Thoracic aorta (tissue), 2 donors: Measurements from ENCODE around the gene USP6NL. TPM values are rescaled to one million over a fixed set of nuclear protein-coding genes. Genes with fewer than 3 reads are reported as not detected.

Source experiments
- ATAC-seq: fragments of 150-250 bp; one replicate; pipeline ENCODE4 v1.8.0; 2017; ENCODE audit warnings: low read depth; ENCODE audit not compliant: insufficient number of reproducible peaks, low FRiP score
- DNase-seq: peaks from one replicate; pipeline ENCODE4 v3.0.0-alpha.2; 2020; ENCODE audit warnings: low spot score
- H3K27ac ChIP-seq, 2 donors: fragments of 200-600 bp; sonication (generic); 1 replicate in 1 of 2; 2 replicates in 1 of 2; pipeline ENCODE4 v1.5.1; 2016; ENCODE audit warnings: mild to moderate bottlenecking in 2 of 2, moderate library complexity in 2 of 2
- H3K27me3 ChIP-seq: fragments of 200-600 bp; sonication (generic); replicated peaks from 2 replicates; pipeline ENCODE4 v1.6.0; 2016; ENCODE audit warnings: mild to moderate bottlenecking; ENCODE audit not compliant: insufficient read depth
- H3K36me3 ChIP-seq: fragments of 200-600 bp; sonication (generic); one replicate; pipeline ENCODE4 v1.5.1; 2016
- H3K4me1 ChIP-seq, 2 donors: fragments of 200-600 bp; sonication (generic); 1 replicate in 1 of 2; 2 replicates in 1 of 2; pipeline versions ENCODE4 v1.5.1 to v1.6.0; 2016; ENCODE audit warnings: low read depth in 2 of 2, mild to moderate bottlenecking in 1 of 2; ENCODE audit not compliant: control insufficient read depth in 1 of 2
- H3K4me3 ChIP-seq: fragments of 200-600 bp; sonication (generic); 2 replicates; pipeline ENCODE4 v1.5.1; 2016; ENCODE audit warnings: mild to moderate bottlenecking
- H3K9me3 ChIP-seq: fragments of 200-600 bp; sonication (generic); 2 replicates; pipeline ENCODE4 v1.5.1; 2016
- CTCF ChIP-seq: fragments of 200-600 bp; sonication (generic); IDR thresholded peaks from one replicate; pipeline ENCODE4 v1.5.1; 2019; ENCODE audit warnings: antibody characterized with exemption
- total RNA-seq, 2 donors: library from RNA; depleted of rRNA; stranded (reverse); fragments of >200 nt; gene quantifications; one replicate each; pipeline versions ENCODE4 v1.1.0 to v1.2.3, GENCODE V29; 2016

The USP6NL gene
- total RNA-seq, 2 donors from 2014 or later: 9.5 to 15.0 TPM

GRCh38 chr10:11602919-11603523 lies 8.4 kb downstream of the USP6NL start:
- no peaks in the 10 kb centered on the region for H3K36me3 ChIP-seq
- ATAC-seq (no peak), DNase-seq (no peak)
- H3K4me3 ChIP-seq: no peak overlapping the region
- no peak for TF ChIP-seq CTCF
- no peaks in the 10 kb centered on the region for H3K4me1 ChIP-seq
- H3K9me3 ChIP-seq: no peaks in the 10 kb centered on the region
- H3K27me3 ChIP-seq: no peaks in the 10 kb centered on the region
- H3K27ac ChIP-seq: no peak overlapping the region

GRCh38 chr10:11602358-11602757 lies 9.1 kb downstream of the USP6NL start:
- no peaks in the 10 kb centered on the region for H3K9me3 ChIP-seq
- ATAC-seq (no peak), DNase-seq (no peak)
- H3K4me3 ChIP-seq: no peak overlapping the region
- H3K36me3 ChIP-seq: no peaks in the 10 kb centered on the region
- no peak overlapping the region for H3K27ac ChIP-seq
- no peaks in the 10 kb centered on the region for H3K4me1 ChIP-seq
- H3K27me3 ChIP-seq: no peaks in the 10 kb centered on the region
- TF ChIP-seq CTCF: no peak

GRCh38 chr10:11601670-11602069 lies 9.8 kb downstream of the USP6NL start:
- TF ChIP-seq CTCF: no peak
- Histone ChIP-seq H3K27ac (no peak overlapping the region), H3K27me3 (no peaks in the 10 kb centered on the region), H3K9me3 (no peaks in the 10 kb centered on the region), H3K4me3 (no peak overlapping the region), H3K4me1 (no peaks in the 10 kb centered on the region), H3K36me3 (no peaks in the 10 kb centered on the region)
- DNase-seq: no peak
- ATAC-seq: no peak

GRCh38 chr10:11600280-11600679 lies 11.2 kb downstream of the USP6NL start:
- ATAC-seq (no peak), DNase-seq (no peak)
- Histone ChIP-seq H3K9me3 (no peaks in the 10 kb centered on the region), H3K36me3 (no peaks in the 10 kb centered on the region), H3K27me3 (no peaks in the 10 kb centered on the region), H3K4me3 (no peak overlapping the region), H3K27ac (no peak overlapping the region), H3K4me1 (no peaks in the 10 kb centered on the region)
- TF ChIP-seq CTCF: no peak

DNA sequence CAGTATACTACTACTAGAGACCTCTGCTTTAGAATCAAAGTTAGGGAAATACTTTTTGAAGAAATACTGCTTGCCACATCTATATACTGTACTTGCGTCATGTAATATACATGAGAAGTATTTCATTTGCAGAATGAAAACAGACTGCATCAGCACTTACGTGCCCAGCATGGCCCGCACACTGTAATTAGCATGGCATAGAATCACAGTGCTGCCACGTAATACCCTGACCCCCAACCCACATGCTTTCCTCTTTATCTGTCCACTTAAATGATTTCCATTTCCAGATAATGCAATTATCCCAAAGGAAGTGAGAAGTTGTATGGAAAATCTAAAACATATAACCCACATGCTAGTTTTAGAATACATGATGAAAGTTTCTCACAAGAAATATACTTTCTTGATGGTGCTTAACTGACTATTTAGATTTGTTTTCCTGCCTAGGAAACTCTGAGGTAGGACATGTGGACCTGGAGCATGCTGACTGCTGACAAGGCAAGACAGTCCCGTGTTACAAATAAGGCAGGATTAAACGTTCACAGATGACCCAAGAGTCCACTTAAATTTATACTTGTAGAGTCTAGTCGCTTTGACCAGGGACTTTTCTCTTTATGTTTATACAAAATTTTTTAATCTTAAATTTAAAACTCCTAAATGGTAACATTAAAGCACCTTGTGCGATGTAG lies 12.6 kb downstream of the USP6NL start:
- Histone ChIP-seq H3K27ac (no peak overlapping the region), H3K9me3 (no peaks in the 10 kb centered on the region), H3K4me1 (no peaks in the 10 kb centered on the region), H3K27me3 (no peaks in the 10 kb centered on the region), H3K4me3 (no peak overlapping the region), H3K36me3 (no peaks in the 10 kb centered on the region)
- DNase-seq: no peak
- TF ChIP-seq CTCF: no peak
- ATAC-seq: no peak
